DMS153 (cell line): ENCODE results near the gene ASB15.
"Not testable (repeated sequence)": the region's sequence is repeated elsewhere in the genome, so short reads cannot be mapped to it uniquely, and the experiment has no call there.

Source experiments
- DNase-seq: peaks from one replicate; lab custom pipeline; 2025; lab: John Stamatoyannopoulos, UW

The ASB15 gene

GRCh38 chr7:123601530-123601929 is at the start of gene ASB15:
Gene ASB15, plus strand, starts transcription at chr7:123601821. Its CDS starts 12,682 bp downstream, at chr7:123614503.
- DNase-seq, result peak; percentile 33

- not testable (repeated sequence) for DNase-seq
Observed at GRCh38 chr7:123552134-123552533, 49.5 kb upstream of the ASB15 start.

GRCh38 chr7:123552641-123553040 is 49.0 kb upstream of the ASB15 start:
- DNase-seq, result no peak

- no peak for DNase-seq
Observed at GRCh38 chr7:123553159-123553558, 48.5 kb upstream of the ASB15 start.

DNA sequence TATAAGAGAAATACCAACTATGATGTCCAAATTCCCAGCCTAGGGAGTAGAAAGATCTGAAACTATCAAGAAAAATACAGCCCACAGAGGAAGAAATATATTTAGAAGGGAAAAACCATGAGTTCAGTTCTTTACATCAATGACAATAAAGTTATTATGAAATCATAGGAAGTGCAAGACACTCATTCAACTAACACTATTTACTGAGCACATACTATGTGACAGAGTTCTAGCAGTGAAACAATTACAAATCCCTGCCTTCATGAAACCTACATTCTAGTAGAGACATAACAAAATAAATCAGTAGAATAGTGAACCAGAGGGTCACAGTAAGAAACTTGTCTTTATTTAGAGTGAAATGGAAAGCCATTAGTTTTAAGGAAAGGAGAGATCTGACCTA is 46.1 kb upstream of the ASB15 start:
- DNase-seq, result no peak

DNA sequence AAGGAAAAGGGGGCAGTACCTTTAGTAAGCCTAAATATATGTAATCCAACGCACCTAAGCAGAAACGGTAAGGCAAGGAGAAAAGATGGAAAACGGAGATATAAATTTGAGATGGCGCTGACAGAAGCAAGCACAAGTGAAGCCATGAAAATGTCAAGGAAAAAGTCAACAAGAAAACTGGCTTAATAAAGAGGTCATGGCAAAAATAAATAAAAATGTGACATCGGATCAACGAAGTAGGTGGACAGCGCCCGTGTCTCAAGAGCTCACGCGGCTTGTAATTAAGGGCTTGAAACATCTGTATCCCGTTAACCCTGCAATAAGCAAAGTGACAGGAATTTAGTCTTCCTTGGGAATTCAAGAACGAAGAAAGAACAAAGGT is 44.6 kb upstream of the ASB15 start:
- no peak for DNase-seq

- peak; percentile 96 for DNase-seq
Observed at GRCh38 chr7:123557398-123558288, 44.0 kb upstream of the ASB15 start, which contains the start of gene NDUFA5. Gene NDUFA5, minus strand, starts transcription at chr7:123557818. Its CDS starts 23 bp downstream, at chr7:123557795.

- no peak for DNase-seq
Observed at GRCh38 chr7:123558289-123558874, 43.2 kb upstream of the ASB15 start.

DNA sequence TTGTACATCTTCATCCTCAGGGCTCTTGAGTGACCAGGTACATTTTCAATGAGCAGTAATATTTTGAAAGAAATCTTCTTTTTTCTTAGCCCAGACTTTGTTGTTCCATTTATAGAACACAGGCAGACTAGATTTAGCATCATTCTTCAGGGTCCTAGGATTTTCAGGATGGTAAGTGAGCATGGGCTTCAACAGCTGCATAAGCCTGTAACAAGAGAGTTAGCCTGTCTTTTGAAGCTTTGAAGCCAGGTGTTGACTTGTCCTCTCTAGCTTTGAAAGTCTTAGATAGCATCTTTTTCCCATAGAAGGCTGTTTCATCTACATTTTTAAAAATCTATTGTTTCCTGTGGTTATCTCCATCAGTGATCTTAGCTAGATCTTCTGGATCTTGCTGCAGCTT is 39.5 kb upstream of the ASB15 start:
- DNase-seq, result no peak

DNA sequence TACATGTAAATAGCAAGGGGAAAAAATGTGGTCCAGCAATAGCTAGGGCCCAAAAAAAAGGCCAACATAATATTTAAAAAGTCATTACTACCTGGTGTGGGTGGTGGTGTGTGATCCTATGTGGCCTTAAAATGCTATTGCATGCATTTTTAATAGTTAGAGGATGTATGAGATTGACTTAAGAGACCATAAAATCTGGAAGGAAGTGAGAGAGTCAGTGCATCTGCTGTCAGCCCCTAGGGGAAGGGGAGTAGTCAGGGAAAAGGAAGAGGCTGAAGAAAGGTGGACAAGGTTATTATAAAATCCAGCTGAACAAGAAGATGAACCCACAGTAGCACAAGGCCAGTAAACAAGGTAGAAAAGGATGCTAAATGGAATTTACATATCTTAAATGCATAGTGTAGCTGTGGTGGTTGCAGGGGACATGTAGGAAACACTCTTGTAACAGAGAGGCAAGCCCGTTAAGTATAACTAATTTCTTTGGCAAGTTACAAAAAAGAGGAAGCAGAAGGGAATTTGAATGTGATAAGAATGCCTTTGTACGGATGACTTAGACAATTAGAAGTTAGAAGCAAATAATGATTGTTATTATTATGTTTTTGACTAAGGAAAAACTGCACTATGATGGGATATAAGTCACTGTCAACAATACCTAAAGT is 32.1 kb upstream of the ASB15 start:
- DNase-seq, result no peak

GRCh38 chr7:123570390-123571182 is 31.0 kb upstream of the ASB15 start:
- no peak for DNase-seq

DNA sequence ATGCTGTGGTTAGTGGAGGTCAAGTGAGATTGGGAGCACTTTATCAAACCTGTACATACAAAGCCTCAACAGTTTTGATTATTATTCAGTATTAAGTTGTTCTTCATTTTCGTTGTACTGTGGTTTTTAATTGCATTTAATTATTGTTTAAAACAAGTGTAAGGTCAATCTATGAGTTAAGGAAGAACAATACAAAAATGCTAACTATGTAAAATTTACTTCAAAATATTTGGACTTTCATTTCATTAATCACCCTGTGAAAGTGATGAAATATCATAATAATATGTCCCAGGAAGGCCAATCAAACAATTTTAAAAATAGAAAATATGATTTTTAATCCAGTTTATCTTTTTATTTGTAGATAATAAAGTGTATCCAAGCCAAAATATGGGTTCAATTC is 30.4 kb upstream of the ASB15 start:
- DNase-seq, result no peak

DNA sequence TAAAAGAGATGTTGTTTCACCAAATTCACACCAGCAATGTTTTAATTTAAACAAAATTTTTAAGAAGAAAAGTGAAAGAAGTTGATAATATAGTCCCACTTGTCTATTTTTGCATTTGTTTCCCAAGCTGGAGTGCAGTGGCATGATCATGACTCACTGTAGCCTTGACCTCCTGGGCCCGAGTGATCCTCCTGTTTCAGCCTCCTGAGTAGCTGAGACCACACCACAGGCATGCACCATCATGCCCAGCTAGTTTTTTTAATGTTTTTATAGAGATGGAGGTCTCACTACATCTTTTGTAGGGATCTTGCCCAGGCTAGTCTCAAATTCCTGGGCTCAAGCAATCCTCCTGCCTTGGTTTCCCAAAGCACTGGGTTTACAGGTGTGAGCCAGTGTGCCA is 29.9 kb upstream of the ASB15 start:
- no peak for DNase-seq

- no peak for DNase-seq
Observed at GRCh38 chr7:123573341-123573740, 28.3 kb upstream of the ASB15 start.

- DNase-seq, result no peak
Observed at GRCh38 chr7:123573896-123574467, 27.6 kb upstream of the ASB15 start.

GRCh38 chr7:123579416-123579815 is 22.2 kb upstream of the ASB15 start:
- no peak for DNase-seq

- peak; percentile 64 for DNase-seq
Observed at GRCh38 chr7:123580406-123581161, 21.0 kb upstream of the ASB15 start.

DNA sequence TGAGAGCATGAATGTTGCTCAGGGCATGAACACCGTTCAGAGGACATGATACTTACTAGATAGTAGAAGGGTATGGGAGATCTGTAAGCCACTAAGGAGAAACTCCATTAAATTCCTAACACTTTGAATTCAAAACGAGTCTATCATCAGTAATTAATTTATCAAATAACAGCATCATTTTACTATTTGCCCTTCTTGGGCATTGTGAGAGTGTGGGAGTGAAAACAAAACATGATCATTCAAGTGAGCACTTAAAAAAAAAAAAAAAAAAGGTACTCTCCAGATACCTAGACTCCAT is 20.5 kb upstream of the ASB15 start:
- no peak for DNase-seq

DNA sequence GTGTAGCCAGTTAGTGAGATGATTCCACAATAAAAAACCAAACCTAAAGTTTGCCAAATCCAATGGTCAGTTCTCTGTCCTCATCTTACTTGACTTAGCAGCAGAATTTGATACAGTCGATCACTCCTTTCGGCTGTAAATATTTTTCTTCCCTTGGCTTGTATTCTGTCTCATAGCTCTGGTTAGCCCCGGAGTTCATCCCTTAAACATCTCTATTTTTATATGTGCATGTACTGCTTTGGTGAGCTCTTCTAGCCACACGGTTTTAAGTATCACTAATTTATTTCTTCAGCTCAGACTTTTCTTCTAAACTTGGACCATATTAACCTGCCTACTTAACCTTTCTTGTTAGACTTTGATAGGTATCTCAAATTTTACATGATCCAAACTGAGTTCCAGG is 17.8 kb upstream of the ASB15 start:
- DNase-seq, result no peak

GRCh38 chr7:123588376-123588775 is 13.2 kb upstream of the ASB15 start:
- no peak for DNase-seq

DNA sequence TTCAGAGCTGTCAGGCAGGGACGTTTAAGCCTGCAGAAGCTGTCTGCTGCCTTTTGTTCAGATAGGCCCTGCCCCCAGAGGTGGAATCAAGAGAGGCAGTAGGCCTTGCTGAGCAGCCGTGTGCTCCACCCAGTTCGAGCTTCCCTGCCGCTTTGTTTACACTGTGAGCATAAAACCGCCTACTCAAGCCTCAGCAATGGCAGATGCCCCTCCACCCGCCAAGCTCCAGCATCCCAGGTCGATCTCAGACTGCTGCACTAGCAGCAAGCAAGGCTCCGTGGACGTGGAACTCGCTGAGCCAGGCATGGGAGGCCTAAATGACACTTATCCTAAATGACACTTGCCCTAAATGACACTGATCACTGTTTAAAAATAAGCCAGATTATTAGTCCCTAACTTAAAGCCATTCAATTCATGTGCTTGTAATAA is 6.8 kb upstream of the ASB15 start:
- DNase-seq, result peak; percentile 91
